ENCODE measurements around the gene ELFN2. TPM values are rescaled to one million over a fixed set of nuclear protein-coding genes. Genes with fewer than 3 reads are reported as not detected.

ELFN2 gene
- total and polyA plus RNA-seq, 2 experiments from 2014 or later = 0.40 to 0.53 TPM

DNA sequence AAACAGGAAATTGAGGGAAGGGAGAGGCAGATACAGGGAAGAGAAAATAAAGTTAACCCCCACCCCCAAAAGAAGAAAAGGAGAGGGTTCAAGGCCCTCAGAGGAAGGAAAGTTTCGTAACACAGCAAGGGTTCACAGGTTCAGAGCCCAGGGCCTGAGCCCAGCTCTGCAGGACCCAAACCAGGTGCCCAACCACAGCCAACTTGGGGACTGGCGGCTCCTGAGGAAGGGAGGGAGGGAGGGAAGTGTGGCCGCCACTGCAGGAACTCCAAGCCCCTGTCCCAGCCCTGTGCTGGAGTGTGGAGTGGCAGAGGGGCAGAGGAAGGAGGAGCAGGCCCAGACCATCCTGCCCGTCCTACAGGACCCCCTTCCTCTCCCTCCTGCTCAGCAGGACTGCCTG, 59.2 kb downstream of the ELFN2 start:
- Histone ChIP-seq H3K4me1 (ENCODE audit: insufficient read depth) (no peaks in the 10 kb centered on the region), H3K9me2 (replicated peaks; ENCODE audit: insufficient read depth) (no peaks in the 10 kb centered on the region), H3K9me3 (ENCODE audit: low read depth) (no peaks in the 10 kb centered on the region), H3K4me3 (no peak overlapping the region), H3K4me2 (no peak overlapping the region), H3K27me3 (no peaks in the 10 kb centered on the region), H2AFZ (no peak overlapping the region), H3K36me3 (replicated peaks; ENCODE audit: insufficient read depth, low read depth) (no peaks in the 10 kb centered on the region), H4K20me1 (ENCODE audit: insufficient read depth, poor library complexity, severe bottlenecking) (no peaks in the 10 kb centered on the region), H3K27ac (no peak overlapping the region), H3K79me2 (no peaks in the 10 kb centered on the region)
- TF ChIP-seq EZH2 (IDR thresholded peaks at IDR 0.05; ENCODE audit: borderline replicate concordance) = no peak
- TF ChIP-seq EZH2phosphoT487 (IDR thresholded peaks at IDR 0.05; ENCODE audit: low read depth, severe bottlenecking, unreplicated experiment) = no peak
- TF ChIP-seq, protein P1, sequence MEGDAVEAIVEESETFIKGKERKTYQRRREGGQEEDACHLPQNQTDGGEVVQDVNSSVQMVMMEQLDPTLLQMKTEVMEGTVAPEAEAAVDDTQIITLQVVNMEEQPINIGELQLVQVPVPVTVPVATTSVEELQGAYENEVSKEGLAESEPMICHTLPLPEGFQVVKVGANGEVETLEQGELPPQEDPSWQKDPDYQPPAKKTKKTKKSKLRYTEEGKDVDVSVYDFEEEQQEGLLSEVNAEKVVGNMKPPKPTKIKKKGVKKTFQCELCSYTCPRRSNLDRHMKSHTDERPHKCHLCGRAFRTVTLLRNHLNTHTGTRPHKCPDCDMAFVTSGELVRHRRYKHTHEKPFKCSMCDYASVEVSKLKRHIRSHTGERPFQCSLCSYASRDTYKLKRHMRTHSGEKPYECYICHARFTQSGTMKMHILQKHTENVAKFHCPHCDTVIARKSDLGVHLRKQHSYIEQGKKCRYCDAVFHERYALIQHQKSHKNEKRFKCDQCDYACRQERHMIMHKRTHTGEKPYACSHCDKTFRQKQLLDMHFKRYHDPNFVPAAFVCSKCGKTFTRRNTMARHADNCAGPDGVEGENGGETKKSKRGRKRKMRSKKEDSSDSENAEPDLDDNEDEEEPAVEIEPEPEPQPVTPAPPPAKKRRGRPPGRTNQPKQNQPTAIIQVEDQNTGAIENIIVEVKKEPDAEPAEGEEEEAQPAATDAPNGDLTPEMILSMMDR (IDR thresholded peaks at IDR 0.05; ENCODE audit: poor library complexity) = no peak
- DNase-seq (ENCODE audit: low spot score) = no peak
- WGBS (ENCODE audit: low lambda C conversion rate, missing lambda C conversion rate) = 100% methylated on average over 4 of the region's 4 CpGs

DNA sequence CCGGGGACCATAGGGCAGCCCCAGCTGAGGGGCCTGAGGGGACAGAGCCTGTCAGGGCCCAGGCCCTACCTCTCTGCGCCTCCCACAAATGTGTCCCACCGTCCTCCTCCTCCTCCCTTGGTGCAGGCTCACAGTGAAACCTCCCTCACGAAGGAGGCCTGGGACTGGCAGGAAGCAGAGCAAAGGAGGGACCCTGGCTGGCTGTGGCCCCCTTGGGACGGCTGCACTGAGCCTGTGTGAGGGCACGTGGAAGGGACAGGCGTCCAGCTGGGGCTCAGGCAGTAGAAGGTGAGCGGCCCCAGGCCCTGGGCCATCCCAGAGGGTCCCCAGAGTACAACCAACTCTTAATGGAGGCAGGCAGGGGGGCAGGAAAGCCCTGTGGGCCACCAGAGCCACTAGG, 60.7 kb downstream of the ELFN2 start:
- Histone ChIP-seq H4K20me1 (ENCODE audit: insufficient read depth, poor library complexity, severe bottlenecking) (no peaks in the 10 kb centered on the region), H3K27ac (no peak overlapping the region), H3K9me2 (replicated peaks; ENCODE audit: insufficient read depth) (no peaks in the 10 kb centered on the region), H3K36me3 (replicated peaks; ENCODE audit: insufficient read depth, low read depth) (no peaks in the 10 kb centered on the region), H3K4me2 (no peak overlapping the region), H2AFZ (no peak overlapping the region), H3K9me3 (ENCODE audit: low read depth) (no peaks in the 10 kb centered on the region), H3K79me2 (no peaks in the 10 kb centered on the region), H3K27me3 (no peaks in the 10 kb centered on the region), H3K4me3 (no peak overlapping the region), H3K4me1 (ENCODE audit: insufficient read depth) (no peaks in the 10 kb centered on the region)
- 93% methylated on average over 8 of the region's 8 CpGs for WGBS (ENCODE audit: low lambda C conversion rate, missing lambda C conversion rate)
- TF ChIP-seq EZH2phosphoT487 (IDR thresholded peaks at IDR 0.05; ENCODE audit: low read depth, severe bottlenecking, unreplicated experiment) (no peak), EZH2 (IDR thresholded peaks at IDR 0.05; ENCODE audit: borderline replicate concordance) (no peak)
- TF ChIP-seq, protein P1 (IDR thresholded peaks at IDR 0.05; ENCODE audit: poor library complexity) = no peak
- no peak for DNase-seq (ENCODE audit: low spot score)

DNA sequence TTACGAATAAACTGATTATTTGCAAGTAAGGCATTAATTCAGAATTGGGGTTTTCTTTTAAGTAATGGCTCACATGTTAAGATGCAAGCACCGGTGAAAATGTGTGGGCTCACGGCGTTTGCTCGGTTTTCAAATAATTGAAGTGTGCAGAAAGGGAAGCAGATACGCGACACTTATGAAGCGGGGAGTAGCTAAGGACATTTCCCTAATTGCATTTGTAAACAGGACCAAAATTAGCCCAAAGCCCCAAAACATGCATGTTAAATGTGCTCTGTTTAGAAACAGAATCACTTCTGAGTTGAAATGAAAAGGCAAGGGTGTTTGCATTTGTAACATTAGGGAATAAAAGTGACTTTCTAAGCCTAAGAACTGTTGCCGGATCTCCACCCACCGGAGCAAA, 61.3 kb downstream of the ELFN2 start:
- Histone ChIP-seq H3K9me3 (ENCODE audit: low read depth) (no peaks in the 10 kb centered on the region), H4K20me1 (ENCODE audit: insufficient read depth, poor library complexity, severe bottlenecking) (no peaks in the 10 kb centered on the region), H3K27me3 (no peaks in the 10 kb centered on the region), H3K79me2 (no peaks in the 10 kb centered on the region), H2AFZ (no peak overlapping the region), H3K36me3 (replicated peaks; ENCODE audit: insufficient read depth, low read depth) (no peaks in the 10 kb centered on the region), H3K27ac (no peak overlapping the region), H3K4me3 (no peak overlapping the region), H3K4me1 (ENCODE audit: insufficient read depth) (no peaks in the 10 kb centered on the region), H3K9me2 (replicated peaks; ENCODE audit: insufficient read depth) (no peaks in the 10 kb centered on the region), H3K4me2 (no peak overlapping the region)
- WGBS (ENCODE audit: low lambda C conversion rate, missing lambda C conversion rate) = 92% methylated on average over 10 of the region's 10 CpGs
- TF ChIP-seq EZH2phosphoT487 (IDR thresholded peaks at IDR 0.05; ENCODE audit: low read depth, severe bottlenecking, unreplicated experiment) = no peak
- TF ChIP-seq, protein P1 (IDR thresholded peaks at IDR 0.05; ENCODE audit: poor library complexity) = no peak
- TF ChIP-seq EZH2 (IDR thresholded peaks at IDR 0.05; ENCODE audit: borderline replicate concordance) = no peak
- no peak for DNase-seq (ENCODE audit: low spot score)
